WERI-Rb-1 (cell line): ENCODE results near the gene C9orf43.

Source experiments
- DNase-seq: peaks from one replicate; pipeline ENCODE4 v3.0.0-alpha.2; 2020
- H3K27ac ChIP-seq: fragments of 250-450 bp; sonication (Bioruptor Pico); 2 replicates; pipeline ENCODE4 v1.5.1; 2020; ENCODE audit warnings: mild to moderate bottlenecking, moderate library complexity
- H3K27me3 ChIP-seq: fragments of 250-450 bp; sonication (Bioruptor Pico); 2 replicates; pipeline ENCODE4 v1.5.1; 2021; ENCODE audit warnings: mild to moderate bottlenecking, low read depth, moderate library complexity; ENCODE audit not compliant: insufficient read depth, severe bottlenecking
- H3K36me3 ChIP-seq: fragments of 250-450 bp; sonication (Bioruptor Pico); 2 replicates; pipeline ENCODE4 v1.5.1; 2020; ENCODE audit warnings: mild to moderate bottlenecking, moderate library complexity
- H3K4me3 ChIP-seq: 2 replicates; pipeline ENCODE4 v1.5.1; 2011; ENCODE audit warnings: low read depth, mild to moderate bottlenecking, control low read depth, low read length
- H3K9me3 ChIP-seq: fragments of 250-450 bp; sonication (Bioruptor Pico); 2 replicates; pipeline ENCODE4 v1.5.1; 2021; ENCODE audit warnings: mild to moderate bottlenecking, moderate library complexity; ENCODE audit not compliant: severe bottlenecking
- TF ChIP-seq, protein P1 (sequence below): IDR thresholded peaks from 2 replicates; pipeline ENCODE4 v1.5.1; 2011; ENCODE audit warnings: low read depth, mild to moderate bottlenecking, control low read depth, inconsistent platforms, low read length

Gene C9orf43

DNA sequence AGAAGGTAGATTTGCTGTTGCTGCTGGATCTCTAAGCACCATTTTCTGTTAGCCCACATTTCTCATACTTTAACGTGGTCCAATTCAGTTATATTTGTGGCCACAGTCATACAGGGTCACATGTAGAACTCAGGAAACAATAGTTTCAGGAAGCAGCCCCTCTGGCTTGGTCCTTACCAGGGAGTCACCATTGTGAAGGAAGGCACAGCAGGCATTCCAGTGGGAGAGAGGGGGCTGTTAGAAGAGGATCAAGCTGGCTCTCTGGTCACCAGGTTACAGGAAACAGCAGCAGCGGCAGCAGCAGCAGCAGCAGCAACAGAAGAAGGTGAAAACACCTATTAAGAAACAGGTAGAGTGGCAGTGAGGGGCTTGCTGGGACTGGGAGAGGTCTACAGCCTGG, 14.5 kb downstream of the C9orf43 start:
- TF ChIP-seq, protein P1, sequence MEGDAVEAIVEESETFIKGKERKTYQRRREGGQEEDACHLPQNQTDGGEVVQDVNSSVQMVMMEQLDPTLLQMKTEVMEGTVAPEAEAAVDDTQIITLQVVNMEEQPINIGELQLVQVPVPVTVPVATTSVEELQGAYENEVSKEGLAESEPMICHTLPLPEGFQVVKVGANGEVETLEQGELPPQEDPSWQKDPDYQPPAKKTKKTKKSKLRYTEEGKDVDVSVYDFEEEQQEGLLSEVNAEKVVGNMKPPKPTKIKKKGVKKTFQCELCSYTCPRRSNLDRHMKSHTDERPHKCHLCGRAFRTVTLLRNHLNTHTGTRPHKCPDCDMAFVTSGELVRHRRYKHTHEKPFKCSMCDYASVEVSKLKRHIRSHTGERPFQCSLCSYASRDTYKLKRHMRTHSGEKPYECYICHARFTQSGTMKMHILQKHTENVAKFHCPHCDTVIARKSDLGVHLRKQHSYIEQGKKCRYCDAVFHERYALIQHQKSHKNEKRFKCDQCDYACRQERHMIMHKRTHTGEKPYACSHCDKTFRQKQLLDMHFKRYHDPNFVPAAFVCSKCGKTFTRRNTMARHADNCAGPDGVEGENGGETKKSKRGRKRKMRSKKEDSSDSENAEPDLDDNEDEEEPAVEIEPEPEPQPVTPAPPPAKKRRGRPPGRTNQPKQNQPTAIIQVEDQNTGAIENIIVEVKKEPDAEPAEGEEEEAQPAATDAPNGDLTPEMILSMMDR = no peak
- Histone ChIP-seq H3K27me3 (no peaks in the 10 kb centered on the region), H3K9me3 (no peaks in the 10 kb centered on the region), H3K36me3 (no peaks in the 10 kb centered on the region), H3K4me3 (no peak overlapping the region), H3K27ac (no peak overlapping the region)
- no peak for DNase-seq

DNA sequence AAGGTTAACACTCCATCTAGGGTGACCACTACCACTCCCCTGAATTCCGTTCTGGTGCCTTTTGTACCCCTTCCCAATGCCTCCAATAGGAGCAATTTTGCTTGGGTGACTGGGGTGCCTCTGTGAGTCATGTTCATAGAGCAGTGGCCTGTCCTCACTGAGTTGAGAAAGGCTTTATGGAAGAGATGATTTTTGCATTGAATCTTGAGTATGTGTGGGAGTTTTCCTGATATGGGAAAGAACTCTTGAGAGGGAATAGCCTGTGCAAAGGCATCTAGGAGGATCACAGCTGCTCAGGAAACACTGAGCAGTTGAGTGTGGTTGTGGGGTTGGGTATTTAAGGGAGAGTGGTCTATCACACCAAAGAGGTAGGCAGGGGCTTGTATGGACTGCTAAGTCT, 16.2 kb downstream of the C9orf43 start:
- no peaks in the 10 kb centered on the region for H3K9me3 ChIP-seq
- no peak for DNase-seq
- no peak overlapping the region for H3K27ac ChIP-seq
- no peak overlapping the region for H3K4me3 ChIP-seq
- H3K36me3 ChIP-seq = no peaks in the 10 kb centered on the region
- H3K27me3 ChIP-seq = no peaks in the 10 kb centered on the region
- TF ChIP-seq, protein P1 = no peak

DNA sequence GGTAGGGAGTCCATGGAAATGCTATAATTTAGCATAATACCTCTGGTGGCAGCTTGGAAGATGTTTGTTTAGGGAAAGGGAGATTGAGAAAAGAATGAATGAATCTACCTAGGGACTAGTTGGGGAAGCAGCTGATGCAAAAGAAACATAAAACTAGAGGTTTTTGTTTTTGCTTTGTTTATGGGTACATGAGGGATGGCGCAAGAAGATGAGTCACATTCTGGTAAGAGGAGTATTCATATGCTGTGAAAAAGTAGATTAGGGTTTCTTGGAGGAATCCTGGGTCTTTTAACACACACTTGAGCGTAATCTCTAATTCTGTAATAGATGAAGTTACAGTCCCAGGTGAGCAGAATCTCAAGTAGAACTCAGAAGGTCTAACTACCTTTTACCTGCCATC, 17.1 kb downstream of the C9orf43 start:
- Histone ChIP-seq H3K27ac (no peak overlapping the region), H3K4me3 (no peak overlapping the region), H3K27me3 (no peaks in the 10 kb centered on the region), H3K36me3 (no peaks in the 10 kb centered on the region), H3K9me3 (no peaks in the 10 kb centered on the region)
- TF ChIP-seq, protein P1 = no peak
- no peak for DNase-seq

DNA sequence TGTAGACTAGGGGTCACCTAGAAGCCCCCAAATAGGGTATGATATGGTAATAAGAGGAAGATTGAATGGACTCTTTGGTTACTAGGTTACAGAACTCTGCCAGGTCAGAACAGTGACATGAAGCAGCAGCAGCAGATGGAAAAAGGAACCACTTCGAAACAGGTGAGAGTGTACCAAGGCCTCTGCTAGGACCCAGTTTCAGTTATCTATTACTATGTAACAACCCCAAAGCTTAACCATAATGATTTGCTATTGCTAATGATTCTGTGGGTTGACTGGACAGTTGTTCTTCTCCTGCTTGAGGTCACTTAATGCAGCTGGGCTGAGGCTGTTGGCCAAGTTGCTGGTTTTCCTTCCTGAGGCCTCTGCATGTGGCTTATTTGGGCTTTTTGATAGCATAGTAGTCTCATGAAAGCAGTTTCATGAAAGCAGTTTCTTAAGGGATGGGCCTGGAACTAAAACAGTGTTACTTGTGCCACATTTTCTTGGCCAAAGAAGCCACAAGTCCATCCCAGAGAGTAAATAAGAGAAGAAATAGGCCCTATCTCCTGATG, 17.6 kb downstream of the C9orf43 start:
- no peaks in the 10 kb centered on the region for H3K9me3 ChIP-seq
- no peaks in the 10 kb centered on the region for H3K36me3 ChIP-seq
- no peak overlapping the region for H3K27ac ChIP-seq
- TF ChIP-seq, protein P1 = no peak
- DNase-seq = no peak
- no peak overlapping the region for H3K4me3 ChIP-seq
- no peaks in the 10 kb centered on the region for H3K27me3 ChIP-seq

DNA sequence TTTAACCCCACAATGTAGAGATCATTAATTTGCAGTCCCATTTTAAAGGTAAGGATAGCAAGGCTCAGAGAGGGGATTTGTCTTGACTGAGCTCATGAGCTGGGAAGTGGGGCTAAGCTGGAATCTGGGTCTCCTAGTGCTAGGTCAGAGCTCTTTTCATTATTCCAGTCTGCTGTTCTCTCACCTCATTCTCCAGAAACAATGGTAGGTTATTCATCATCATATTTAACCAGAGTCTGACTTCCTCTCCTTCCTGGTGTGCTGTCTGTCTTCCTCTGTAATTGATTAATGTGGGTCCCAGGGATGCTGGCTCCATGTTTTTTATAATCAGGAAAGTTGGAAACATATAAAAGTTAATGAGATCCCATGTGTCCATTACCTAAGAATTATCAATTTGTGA, 20.6 kb downstream of the C9orf43 start:
- Histone ChIP-seq H3K27me3 (no peaks in the 10 kb centered on the region), H3K9me3 (no peaks in the 10 kb centered on the region), H3K27ac (no peak overlapping the region), H3K36me3 (no peaks in the 10 kb centered on the region), H3K4me3 (no peak overlapping the region)
- TF ChIP-seq, protein P1 = no peak
- no peak for DNase-seq
